K562 (cell line): ENCODE measurements around the gene ACER3. TPM values are rescaled to one million over a fixed set of nuclear protein-coding genes. Genes with fewer than 3 reads are reported as not detected.

Experiments
- ARID3A ChIP-seq: IDR thresholded peaks from 2 replicates; pipeline ENCODE4 v1.6.1; 2012; ENCODE audit warnings: low read depth, low read length, improper control_type of control experiment, borderline replicate concordance
- DIDO1 ChIP-seq: fragments of 450-650 bp; IDR thresholded peaks from 2 replicates; pipeline ENCODE4 v1.6.1; 2016; ENCODE audit warnings: low read depth, missing biosample characterization, missing genetic modification characterization
- ETS1 ChIP-seq: conservative IDR thresholded peaks from 2 replicates; pipeline ENCODE4 v1.6.1; 2011; ENCODE audit warnings: low read depth, mild to moderate bottlenecking, low read length; ENCODE audit not compliant: control insufficient read depth
- FOXA1 ChIP-seq: fragments of 450-650 bp; IDR thresholded peaks from 2 replicates; pipeline ENCODE4 v1.6.1; 2016; ENCODE audit warnings: mild to moderate bottlenecking, borderline replicate concordance
- GATAD2A ChIP-seq: fragments of 450-650 bp; IDR thresholded peaks from 2 replicates; pipeline ENCODE4 v1.6.1; 2017
- MIER1 ChIP-seq: fragments of 450-650 bp; IDR thresholded peaks from 2 replicates; pipeline ENCODE4 v1.6.1; 2016; ENCODE audit warnings: antibody characterized with exemption, mild to moderate bottlenecking, low read depth
- NKRF ChIP-seq: fragments of 450-650 bp; IDR thresholded peaks from 2 replicates; pipeline ENCODE4 v1.6.1; 2016; ENCODE audit warnings: borderline replicate concordance
- PHF8 ChIP-seq: fragments of 200-600 bp; sonication (generic); IDR thresholded peaks from 2 replicates; pipeline ENCODE4 v1.6.1; 2012; ENCODE audit warnings: mixed run types, mild to moderate bottlenecking, inconsistent platforms, low read length, moderate library complexity, borderline replicate concordance
- POLR2AphosphoS5 ChIP-seq: IDR thresholded peaks from 2 replicates; pipeline ENCODE4 v1.6.1; 2011; ENCODE audit warnings: mild to moderate bottlenecking, low read depth, low read length, moderate library complexity; ENCODE audit not compliant: control insufficient read depth, insufficient read depth
- PPARD ChIP-seq: fragments of 250-450 bp; sonication (Bioruptor Pico); IDR thresholded peaks from 2 replicates; pipeline ENCODE4 v1.8.0; 2022; ENCODE audit warnings: inconsistent platforms, mild to moderate bottlenecking, moderate library complexity
- SP1 ChIP-seq: sonication (generic); formaldehyde crosslinking; IDR thresholded peaks from 2 replicates; pipeline ENCODE4 v1.8.1; 2022; ENCODE audit warnings: mild to moderate bottlenecking, missing genetic modification reagents
- SPI1 ChIP-seq: IDR thresholded peaks from 2 replicates; pipeline ENCODE4 v1.6.1; 2011; ENCODE audit warnings: low read depth, low read length, control low read depth, borderline replicate concordance
- TRIM28 ChIP-seq: fragments of 450-650 bp; IDR thresholded peaks from 2 replicates; pipeline ENCODE4 v1.6.1; 2017
- ZC3H11A ChIP-seq: IDR thresholded peaks from 2 replicates; pipeline ENCODE4 v1.6.1; 2012; ENCODE audit warnings: low read depth, low read length, improper control_type of control experiment
- ZNF146 ChIP-seq: IDR thresholded peaks from one replicate; pipeline ENCODE4 v1.6.1; 2018; ENCODE audit warnings: missing compliant biosample characterization; ENCODE audit not compliant: unreplicated experiment
- ZNF311 ChIP-seq: fragments of 250-450 bp; sonication (Bioruptor Pico); IDR thresholded peaks from 2 replicates; pipeline ENCODE4 v1.4.0; 2020; ENCODE audit warnings: mild to moderate bottlenecking, moderate library complexity
- ZNF592 ChIP-seq: fragments of 450-650 bp; IDR thresholded peaks from 2 replicates; pipeline ENCODE4 v1.6.1; 2017; ENCODE audit warnings: antibody characterized with exemption, mild to moderate bottlenecking
- ZNF717 ChIP-seq: fragments of 250-450 bp; sonication (Bioruptor Pico); IDR thresholded peaks from 2 replicates; pipeline ENCODE4 v1.5.0; 2021
- ZNF778 ChIP-seq: fragments of 450-650 bp; formaldehyde crosslinking; IDR thresholded peaks from 2 replicates; pipeline ENCODE4 v1.4.0; 2020; ENCODE audit warnings: mild to moderate bottlenecking, moderate library complexity
- polyA plus RNA-seq, 8 experiments: library from polyadenylated mRNA; depleted of rRNA in 4 of 8; stranded (reverse) in 5 of 8; unstranded in 3 of 8; fragments of >200 nt; fragmentation: Nextera tagmentation in 2 of 8; fragmentation: Illumina TruSeq in 1 of 8; extraction: Ambion mirVana in 2 of 8; extraction: Trizol in 1 of 8; gene quantifications; 2 replicates each; pipeline versions ENCODE4 v1.2.1 to v1.2.3, GENCODE V29; 2011 to 2014; ENCODE audit warnings: inconsistent platforms in 1 of 8, missing spikeins in 1 of 8
- total RNA-seq, 7 experiments: library from RNA; depleted of rRNA in 6 of 7; stranded (reverse); fragments of >200 nt in 6 of 7; fragmentation: Illumina TruSeq in 2 of 7; extraction: Trizol in 2 of 7; gene quantifications; 2 replicates each; pipeline versions ENCODE4 v1.2.1 to v1.2.3, GENCODE V29; 2011 to 2021; ENCODE audit warnings: low replicate concordance in 1 of 7

The ACER3 gene
- total and polyA plus RNA-seq, 9 of the 15 experiments (the other 6 are each of a cell fraction or from before 2014, with no cell fraction given) = 2.0 to 23.8 (median 9.5) TPM

GRCh38 chr11:76824083-76824939 is 36.4 kb upstream of the ACER3 start (continued):
- TF ChIP-seq FOXA1 = no peak
- TF ChIP-seq ZC3H11A = no peak
- no peak for TF ChIP-seq ETS1
- peak; percentile 46 for TF ChIP-seq TRIM28
- TF ChIP-seq ZNF311 (CRISPR knock-in tag) = no peak
- no peak for TF ChIP-seq ZNF717 (CRISPR knock-in tag)
- no peak for TF ChIP-seq ZNF778 (CRISPR knock-in tag)
- TF ChIP-seq PPARD = no peak
- TF ChIP-seq MIER1 = no peak
- TF ChIP-seq POLR2AphosphoS5 = no peak
- peak; percentile 81 for TF ChIP-seq ZNF592
- TF ChIP-seq ZNF146 (CRISPR knock-in tag) = no peak
- TF ChIP-seq GATAD2A = peak; percentile 48
- 0 out of 2 replicates have a peak, but pooled peaks have one; percentile 47 for TF ChIP-seq ARID3A
- no peak for TF ChIP-seq DIDO1 (tag)
- TF ChIP-seq PHF8 = no peak
- TF ChIP-seq SP1 (CRISPR knock-in tag) = peak; percentile 36; the same call in 1 of the 2 replicates
- TF ChIP-seq SPI1 = 0 out of 2 replicates have a peak, but pooled peaks have one; percentile 20
- TF ChIP-seq NKRF = peak; percentile 32; the same call in 1 of the 2 replicates
